ENCODE measurements around the gene HOXB8.
A peak's percentile ranks its signal among the peaks of the same experiment; 100 is the strongest.

HOXB8 gene

GRCh38 chr17:48624544-48625494 is 9.7 kb upstream of the HOXB8 start:
- no peak for FAIRE-seq

- no peak for FAIRE-seq
Measured at GRCh38 chr17:48624118-48624517, 9.0 kb upstream of the HOXB8 start.

GRCh38 chr17:48623583-48623982 is 8.5 kb upstream of the HOXB8 start:
- no peak for FAIRE-seq

- FAIRE-seq, result no peak
Measured at GRCh38 chr17:48622857-48623256, 7.8 kb upstream of the HOXB8 start.

GRCh38 chr17:48621410-48622392 is 6.6 kb upstream of the HOXB8 start:
- no peak for FAIRE-seq

GRCh38 chr17:48620461-48621139 is 5.5 kb upstream of the HOXB8 start:
- no peak for FAIRE-seq

GRCh38 chr17:48619826-48620449 is 4.8 kb upstream of the HOXB8 start:
- FAIRE-seq, result no peak

GRCh38 chr17:48618256-48618896 is 3.3 kb upstream of the HOXB8 start:
- FAIRE-seq, result peak; percentile 98

- FAIRE-seq, result no peak
Measured at GRCh38 chr17:48617471-48618255, 2.6 kb upstream of the HOXB8 start.

GRCh38 chr17:48616717-48617470 is 1.8 kb upstream of the HOXB8 start:
- no peak for FAIRE-seq

- FAIRE-seq, result no peak
Measured at GRCh38 chr17:48615963-48616716, 1.0 kb upstream of the HOXB8 start.

- no peak for FAIRE-seq
Measured at GRCh38 chr17:48613862-48614694, 1.0 kb downstream of the HOXB8 start.

- no peak for FAIRE-seq
Measured at GRCh38 chr17:48612854-48613691, 2.0 kb downstream of the HOXB8 start.

- no peak for FAIRE-seq
Measured at GRCh38 chr17:48612456-48612853, 2.6 kb downstream of the HOXB8 start.

- FAIRE-seq, result peak; percentile 66
Measured at GRCh38 chr17:48611681-48612455, 3.2 kb downstream of the HOXB8 start.

GRCh38 chr17:48611213-48611612 is 3.9 kb downstream of the HOXB8 start:
- no peak for FAIRE-seq
